NB4 (cell line): ENCODE measurements around the gene CTTNBP2.

Experiments used
- CTCF ChIP-seq: IDR thresholded peaks from one replicate; pipeline ENCODE4 v1.5.1; 2012; ENCODE audit warnings: low read depth, low read length
- MYC ChIP-seq: IDR thresholded peaks from 2 replicates; pipeline ENCODE4 v1.6.1; 2011; ENCODE audit warnings: low read depth, low read length
- POLR2A ChIP-seq: IDR thresholded peaks from 2 replicates; pipeline ENCODE4 v1.6.1; 2011; ENCODE audit warnings: mild to moderate bottlenecking; ENCODE audit not compliant: insufficient read length; ENCODE audit errors: extremely low read depth

GRCh38 chr7:117775801-117776200, 97.4 kb downstream of the CTTNBP2 start:
- TF ChIP-seq MYC (no peak), POLR2A (no peak), CTCF (no peak)
